22Rv1 (cell line): Measurements from ENCODE around the gene PLEKHA6.

Source experiments
- ZFX ChIP-seq: fragments of 450-650 bp; IDR thresholded peaks from 2 replicates; pipeline ENCODE4 v1.6.1; 2017; ENCODE audit warnings: antibody characterized with exemption, borderline replicate concordance
- TF ChIP-seq, protein P1 (sequence below): fragments of 450-650 bp; IDR thresholded peaks from 2 replicates; pipeline ENCODE4 v1.5.1; 2017; ENCODE audit warnings: mild to moderate bottlenecking

DNA sequence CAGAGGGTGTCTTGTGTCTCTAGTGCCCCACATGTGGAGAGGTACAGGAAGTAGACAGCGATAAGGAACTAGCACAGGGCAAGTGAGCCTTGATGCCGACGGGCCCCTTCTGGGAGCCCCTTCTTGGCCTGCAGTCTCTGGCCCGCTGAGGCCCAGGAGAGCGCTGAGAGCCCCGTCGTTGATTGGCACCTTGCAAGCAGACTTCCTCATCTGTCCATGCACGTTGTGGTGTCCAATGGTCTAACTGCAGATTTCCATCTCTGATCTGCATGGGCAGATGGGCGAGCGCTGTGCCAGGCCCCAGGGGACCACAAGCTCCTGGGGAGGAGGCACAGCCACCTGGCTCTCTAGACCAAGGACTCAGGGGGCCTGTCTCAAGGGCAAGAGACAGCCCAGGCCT lies 32.4 kb downstream of the PLEKHA6 start:
- TF ChIP-seq, protein P1, sequence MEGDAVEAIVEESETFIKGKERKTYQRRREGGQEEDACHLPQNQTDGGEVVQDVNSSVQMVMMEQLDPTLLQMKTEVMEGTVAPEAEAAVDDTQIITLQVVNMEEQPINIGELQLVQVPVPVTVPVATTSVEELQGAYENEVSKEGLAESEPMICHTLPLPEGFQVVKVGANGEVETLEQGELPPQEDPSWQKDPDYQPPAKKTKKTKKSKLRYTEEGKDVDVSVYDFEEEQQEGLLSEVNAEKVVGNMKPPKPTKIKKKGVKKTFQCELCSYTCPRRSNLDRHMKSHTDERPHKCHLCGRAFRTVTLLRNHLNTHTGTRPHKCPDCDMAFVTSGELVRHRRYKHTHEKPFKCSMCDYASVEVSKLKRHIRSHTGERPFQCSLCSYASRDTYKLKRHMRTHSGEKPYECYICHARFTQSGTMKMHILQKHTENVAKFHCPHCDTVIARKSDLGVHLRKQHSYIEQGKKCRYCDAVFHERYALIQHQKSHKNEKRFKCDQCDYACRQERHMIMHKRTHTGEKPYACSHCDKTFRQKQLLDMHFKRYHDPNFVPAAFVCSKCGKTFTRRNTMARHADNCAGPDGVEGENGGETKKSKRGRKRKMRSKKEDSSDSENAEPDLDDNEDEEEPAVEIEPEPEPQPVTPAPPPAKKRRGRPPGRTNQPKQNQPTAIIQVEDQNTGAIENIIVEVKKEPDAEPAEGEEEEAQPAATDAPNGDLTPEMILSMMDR, result no peak
- no peak for TF ChIP-seq ZFX
